Tibial artery (tissue), 4 donors: Measurements from ENCODE around the gene IGLON5.
A peak's percentile ranks its signal among the peaks of the same experiment; 100 is the strongest.

ENCODE experiments used
- DNase-seq, 2 donors: peaks; one replicate each; pipeline ENCODE4 v3.0.0-alpha.2; 2019
- H3K27ac ChIP-seq, 2 donors: fragments of 200-600 bp; sonication (generic) in 1 of 2; 1 replicate in 1 of 2; 2 replicates in 1 of 2; pipeline ENCODE4 v1.5.1; 2018 to 2019; ENCODE audit warnings: mild to moderate bottlenecking in 1 of 2
- H3K27me3 ChIP-seq, 2 donors: fragments of 200-600 bp; sonication (generic) in 1 of 2; one replicate each; pipeline versions ENCODE4 v1.5.1 to v1.6.0; 2016 to 2019
- H3K36me3 ChIP-seq, 3 donors: fragments of 200-600 bp; sonication (generic) in 2 of 3; one replicate each; pipeline ENCODE4 v1.5.1; 2016 to 2019; ENCODE audit warnings: mild to moderate bottlenecking in 2 of 3
- H3K4me1 ChIP-seq, 4 donors: fragments of 200-600 bp; sonication (generic) in 2 of 4; 1 replicate in 3 of 4; 2 replicates in 1 of 4; pipeline ENCODE4 v1.5.1; 2016 to 2019
- H3K4me3 ChIP-seq, 2 donors: fragments of 200-600 bp; sonication (generic) in 1 of 2; 1 replicate in 1 of 2; 2 replicates in 1 of 2; pipeline ENCODE4 v1.5.1; 2018 to 2019; ENCODE audit warnings: mild to moderate bottlenecking in 2 of 2
- H3K9me3 ChIP-seq, 3 donors: fragments of 200-600 bp; sonication (generic) in 1 of 3; one replicate each; pipeline ENCODE4 v1.5.1; 2016 to 2019
- CTCF ChIP-seq, 2 experiments: fragments of 200-600 bp in 1 of 2; fragments of 450-650 bp in 1 of 2; IDR thresholded peaks; one replicate each; pipeline ENCODE4 v1.5.1; 2017 to 2019; ENCODE audit warnings: antibody characterized with exemption in 2 of 2, mild to moderate bottlenecking in 1 of 2, moderate library complexity in 1 of 2
- intact Hi-C: fragments of 100-400 bp; cut with DNase I; formaldehyde crosslinking; loops from one replicate; pipeline ENCODE4 v1.15.0; 2023; ENCODE audit warnings: low total_unique reads

The IGLON5 gene

GRCh38 chr19:51297406-51297805, 14.0 kb upstream of the IGLON5 start:
- Histone ChIP-seq H3K27ac (no peak overlapping the region), H3K27me3 (peaks cover 0 to 30% of the 10 kb centered on the region in 2 donors), H3K4me3 (no peak overlapping the region), H3K4me1 (no peaks in the 10 kb centered on the region), H3K9me3 (peaks cover 0 to 6% (median 0%) of the 10 kb centered on the region in 3 donors), H3K36me3 (no peaks in the 10 kb centered on the region)
- TF ChIP-seq CTCF (IDR thresholded peaks at IDR 0.05), result no peak
- intact Hi-C loops, result no loop called here
- no peak for DNase-seq

GRCh38 chr19:51301266-51301665, 10.2 kb upstream of the IGLON5 start:
- DNase-seq, result no peak
- intact Hi-C loops, result no loop called here

GRCh38 chr19:51305479-51305878, 6.0 kb upstream of the IGLON5 start:
- Histone ChIP-seq H3K9me3 (peaks cover 0 to 27% (median 23%) of the 10 kb centered on the region in 3 donors), H3K27ac (no peak overlapping the region), H3K4me3 (no peak overlapping the region), H3K36me3 (no peaks in the 10 kb centered on the region), H3K4me1 (no peaks in the 10 kb centered on the region), H3K27me3 (peaks cover 0 to 26% of the 10 kb centered on the region in 2 donors)
- intact Hi-C loops, result no loop called here
- TF ChIP-seq CTCF (IDR thresholded peaks at IDR 0.05), result no peak
- DNase-seq, result peak in 1 of 2 donors; percentile 27

More at GRCh38 chr19:51301266-51301665, 10.2 kb upstream of the IGLON5 start:
- Histone ChIP-seq H3K4me1 (no peaks in the 10 kb centered on the region), H3K4me3 (no peak overlapping the region), H3K27ac (no peak overlapping the region), H3K9me3 (peaks cover 0 to 19% (median 14%) of the 10 kb centered on the region in 3 donors), H3K36me3 (no peaks in the 10 kb centered on the region), H3K27me3 (peaks cover 0 to 3% of the 10 kb centered on the region in 2 donors)
- no peak for TF ChIP-seq CTCF (IDR thresholded peaks at IDR 0.05)

GRCh38 chr19:51316688-51317087, 5.2 kb downstream of the IGLON5 start:
- Histone ChIP-seq H3K4me3 (no peak overlapping the region), H3K27ac (no peak overlapping the region), H3K9me3 (no peaks in the 10 kb centered on the region), H3K27me3 (peaks cover 0 to 34% of the 10 kb centered on the region in 2 donors), H3K4me1 (no peaks in the 10 kb centered on the region), H3K36me3 (no peaks in the 10 kb centered on the region)
- TF ChIP-seq CTCF (IDR thresholded peaks at IDR 0.05), result no peak
- intact Hi-C loops, result no loop called here
- no peak for DNase-seq

GRCh38 chr19:51317376-51317775, 5.9 kb downstream of the IGLON5 start:
- H3K9me3 ChIP-seq, result no peaks in the 10 kb centered on the region
- intact Hi-C loops, result no loop called here
- H3K36me3 ChIP-seq, result no peaks in the 10 kb centered on the region
- peaks cover 0 to 31% of the 10 kb centered on the region in 2 donors for H3K27me3 ChIP-seq
- no peak overlapping the region for H3K4me3 ChIP-seq
- no peaks in the 10 kb centered on the region for H3K4me1 ChIP-seq
- H3K27ac ChIP-seq, result no peak overlapping the region
- TF ChIP-seq CTCF (IDR thresholded peaks at IDR 0.05), result no peak
- no peak for DNase-seq

- TF ChIP-seq CTCF (IDR thresholded peaks at IDR 0.05), result no peak
These were observed 6.5 kb downstream of the IGLON5 start for GRCh38 chr19:51317968-51318367.

More at GRCh38 chr19:51317968-51318367, 6.5 kb downstream of the IGLON5 start:
- intact Hi-C loops, result no loop called here
- Histone ChIP-seq H3K36me3 (no peaks in the 10 kb centered on the region), H3K4me1 (no peaks in the 10 kb centered on the region), H3K27ac (no peak overlapping the region), H3K27me3 (peaks cover 0 to 31% of the 10 kb centered on the region in 2 donors), H3K9me3 (no peaks in the 10 kb centered on the region), H3K4me3 (no peak overlapping the region)
- DNase-seq, result no peak
